GM10266 (cell line): ENCODE results near the gene DIP2C.
A peak's percentile ranks its signal among the peaks of the same experiment; 100 is the strongest.
"Not testable (repeated sequence)": the region's sequence is repeated elsewhere in the genome, so short reads cannot be mapped to it uniquely, and the experiment has no call there.

Source experiments
- DNase-seq: peaks from one replicate; pipeline ENCODE4 v3.0.0; 2012; ENCODE audit errors: extremely low spot score
- CTCF ChIP-seq: IDR thresholded peaks from 2 replicates; pipeline ENCODE4 v1.5.1; 2012; ENCODE audit warnings: mild to moderate bottlenecking, low read depth; ENCODE audit not compliant: control insufficient read depth, insufficient read depth; ENCODE audit errors: missing control alignments

Gene DIP2C

GRCh38 chr10:454860-455259, 234.6 kb downstream of the DIP2C start:
- no peak for TF ChIP-seq CTCF
- DNase-seq: no peak

GRCh38 chr10:453647-454046, 235.8 kb downstream of the DIP2C start:
- TF ChIP-seq CTCF: no peak
- no peak for DNase-seq

GRCh38 chr10:452512-453426, 236.7 kb downstream of the DIP2C start:
- TF ChIP-seq CTCF: no peak
- no peak for DNase-seq

GRCh38 chr10:451856-452255, 237.6 kb downstream of the DIP2C start:
- no peak for TF ChIP-seq CTCF
- no peak for DNase-seq

- no peak for TF ChIP-seq CTCF
- DNase-seq: peak; percentile 56
Observed at GRCh38 chr10:451021-451471, 238.4 kb downstream of the DIP2C start.

GRCh38 chr10:450463-450862, 239.0 kb downstream of the DIP2C start:
- no peak for DNase-seq
- TF ChIP-seq CTCF: no peak

GRCh38 chr10:449331-449730, 240.1 kb downstream of the DIP2C start:
- not testable (repeated sequence) for DNase-seq
